ENCODE data around the gene COL28A1.

DNA sequence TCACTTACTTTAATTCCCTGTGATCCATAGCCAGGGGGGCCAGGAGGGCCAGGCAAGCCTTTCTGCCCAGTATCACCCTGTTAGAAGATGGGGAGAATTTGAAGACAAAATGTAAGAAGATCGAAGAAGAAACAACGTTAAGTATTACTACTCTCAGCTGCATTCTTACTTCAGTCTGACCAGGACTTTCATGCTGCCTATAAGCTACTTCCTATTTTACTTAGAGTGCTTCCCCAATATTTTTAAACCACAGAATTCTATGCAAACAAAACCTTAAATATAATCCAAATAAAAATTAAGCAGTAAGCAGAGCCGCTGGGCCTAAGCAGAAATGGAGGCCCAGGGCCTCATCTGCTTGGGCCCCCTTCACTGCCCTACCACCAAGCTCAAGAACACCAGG lies 117.8 kb downstream of the COL28A1 start:
- TF ChIP-seq FOXP2 (optimal IDR thresholded peaks at IDR 0.05; ENCODE audit: control extremely low read depth, extremely low read length, insufficient read depth) (no peak), EZH2 (IDR thresholded peaks at IDR 0.05) (no peak), POLR2AphosphoS5 (IDR thresholded peaks at IDR 0.05; ENCODE audit: borderline replicate concordance, low read depth, low read length) (no peak)

Data from SK-N-MC (cell line).